ENCODE results near the gene HES7.

The HES7 gene

DNA sequence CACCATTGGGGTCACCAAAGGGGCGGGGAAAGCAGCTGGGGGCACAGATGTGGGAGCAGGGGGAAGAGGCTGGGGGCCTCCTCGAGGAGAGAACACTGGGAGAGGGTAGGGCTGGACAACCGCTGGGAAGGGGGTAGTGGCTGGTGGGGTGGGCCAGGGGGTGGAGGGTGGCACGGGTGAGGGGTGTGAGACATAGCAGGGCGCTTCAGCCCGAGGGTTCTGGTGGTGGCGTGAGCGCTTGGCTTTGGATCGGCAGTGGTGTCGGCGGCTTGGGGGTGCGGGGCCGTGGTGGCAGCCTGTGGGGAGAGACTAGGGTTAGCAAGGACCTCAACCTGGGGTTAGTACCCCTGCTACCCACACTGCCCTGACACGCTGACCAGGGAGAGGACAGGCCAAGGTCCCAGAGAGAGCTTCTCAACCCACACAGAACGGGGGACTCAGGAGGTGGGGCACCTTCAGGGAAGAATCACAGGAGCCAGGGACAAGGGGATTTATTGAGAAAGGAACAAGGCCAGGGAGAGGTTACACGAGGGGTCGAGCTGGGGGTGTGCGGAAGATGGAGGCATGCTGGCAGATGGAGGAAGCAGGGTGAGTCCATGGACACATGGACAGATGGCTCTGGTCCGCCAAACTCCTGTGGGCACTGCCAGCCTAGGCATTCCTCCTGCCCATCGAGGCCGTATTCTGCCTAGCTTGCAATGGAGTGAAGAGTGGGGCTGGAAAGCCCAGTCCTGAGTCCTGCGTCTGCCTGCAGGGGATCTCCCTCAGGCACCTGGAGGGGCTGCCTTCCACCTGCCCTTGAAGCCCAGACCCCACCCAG lies 19.9 kb upstream of the HES7 start:
- no peak for DNase-seq (ENCODE audit: low read depth in 2 of 3, low spot score in 1 of 3)

DNA sequence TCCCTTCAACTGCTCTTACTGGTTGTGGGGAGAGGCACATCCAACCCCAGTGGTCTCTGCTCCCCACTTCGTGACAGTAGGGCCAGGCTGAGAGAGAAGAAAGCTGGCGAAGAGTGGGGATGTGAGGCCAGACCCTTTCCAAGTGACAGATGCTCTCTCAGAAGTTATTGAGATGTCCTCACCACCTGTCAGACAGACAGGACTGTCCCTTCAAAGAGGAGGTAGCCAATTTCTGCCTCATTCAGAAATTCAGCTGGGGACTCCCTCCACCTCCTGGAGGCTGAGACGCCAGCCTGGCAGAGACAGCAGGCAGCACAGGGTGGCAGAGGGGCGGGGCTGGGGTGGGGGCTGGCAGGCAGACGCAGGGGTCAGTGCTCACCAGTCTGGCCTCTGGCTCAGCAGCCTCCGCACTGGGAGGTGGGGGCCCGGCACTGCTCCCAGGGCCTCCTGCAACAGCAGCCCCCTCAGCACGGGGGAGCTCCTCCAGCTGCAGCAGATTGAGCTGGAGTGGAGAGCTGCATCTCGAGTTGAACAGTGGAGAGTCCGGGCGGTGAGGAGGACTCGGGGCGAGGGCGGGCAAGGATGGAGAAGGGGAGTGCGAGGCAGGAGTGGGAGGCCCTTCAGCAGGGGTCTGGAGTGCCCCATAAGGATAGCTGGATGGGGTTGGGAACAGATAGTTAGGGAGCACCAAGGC lies 19.1 kb upstream of the HES7 start:
- DNase-seq (ENCODE audit: low read depth in 2 of 3, low spot score in 1 of 3) = no peak

DNA sequence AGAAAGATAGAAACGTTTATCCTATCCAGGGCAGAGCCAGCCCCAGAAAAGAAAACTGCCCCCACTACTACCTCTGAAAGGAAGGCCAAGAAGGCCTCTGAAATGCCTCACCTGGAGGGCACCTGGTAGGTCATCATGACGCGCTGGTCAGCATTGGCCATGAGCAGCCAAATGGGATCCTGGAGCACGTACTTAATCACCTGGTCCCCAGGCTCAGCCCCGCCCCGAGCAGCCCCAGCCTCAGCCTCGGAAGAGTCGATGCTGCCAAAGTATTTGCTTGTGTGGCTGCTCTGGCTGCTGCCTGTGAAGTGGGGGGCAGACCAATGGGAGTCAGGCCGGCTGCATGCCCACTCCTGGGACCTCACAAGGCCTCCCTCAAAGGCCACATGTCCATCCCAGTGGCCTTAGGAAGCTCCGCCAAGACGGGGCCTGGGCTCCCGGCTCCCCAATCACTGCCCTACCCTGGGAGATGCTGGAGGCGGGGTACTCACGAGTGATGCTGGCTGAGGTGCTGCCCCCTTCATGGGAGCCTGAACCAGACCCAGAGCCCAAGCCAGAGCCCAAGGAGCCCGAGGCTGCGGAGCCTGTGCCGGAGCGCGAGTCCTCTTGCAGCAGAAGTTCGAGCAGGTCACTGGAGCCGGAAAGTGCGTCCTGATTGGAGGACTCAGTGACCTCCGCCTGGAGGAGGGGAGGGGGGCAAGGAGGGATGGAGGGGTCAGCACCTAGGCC lies 18.4 kb upstream of the HES7 start:
- no peak for DNase-seq (ENCODE audit: low read depth in 2 of 3, low spot score in 1 of 3)

DNA sequence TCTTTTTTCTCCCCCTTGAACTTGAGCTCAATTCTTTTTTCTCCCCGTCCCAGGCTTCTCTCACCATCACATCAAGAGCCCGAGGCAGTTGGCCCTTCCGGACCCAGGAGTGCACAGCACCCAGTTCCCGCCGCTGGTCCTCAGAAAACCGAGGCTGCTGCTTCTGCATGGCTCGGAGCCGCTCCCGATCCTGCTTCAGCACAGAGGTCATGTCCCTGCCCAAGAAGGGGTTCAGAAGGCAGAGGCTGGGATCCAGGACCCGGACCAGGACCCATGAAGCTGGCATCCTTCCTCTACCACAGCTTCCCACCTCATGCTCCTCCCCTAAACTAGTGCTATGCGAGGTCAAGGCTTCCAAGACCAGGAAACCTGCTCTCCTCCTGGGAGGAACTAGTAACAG lies 17.8 kb upstream of the HES7 start:
- DNase-seq (ENCODE audit: low read depth in 2 of 3, low spot score in 1 of 3) = no peak

DNA sequence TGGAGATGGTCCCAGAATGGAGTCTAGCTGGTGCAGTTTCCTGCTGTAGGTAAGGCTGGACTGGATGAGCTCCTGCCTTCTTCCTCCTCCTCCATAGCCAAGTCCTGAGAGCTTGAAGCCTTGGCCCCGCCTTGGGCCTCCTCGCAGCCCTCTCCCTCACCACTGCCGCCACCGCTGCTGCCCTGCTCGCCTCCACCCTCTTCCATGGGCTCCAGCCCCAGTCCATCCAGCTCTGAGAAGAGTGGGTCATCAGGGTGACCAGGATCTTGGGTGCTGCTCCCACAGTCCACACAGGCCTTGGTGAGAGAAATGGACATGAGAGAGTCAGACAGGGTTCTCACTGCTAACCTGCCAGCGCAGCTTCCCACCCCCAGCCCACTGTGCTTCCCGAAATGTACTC lies 17.1 kb upstream of the HES7 start:
- DNase-seq (ENCODE audit: low read depth in 2 of 3, low spot score in 1 of 3) = no peak

DNA sequence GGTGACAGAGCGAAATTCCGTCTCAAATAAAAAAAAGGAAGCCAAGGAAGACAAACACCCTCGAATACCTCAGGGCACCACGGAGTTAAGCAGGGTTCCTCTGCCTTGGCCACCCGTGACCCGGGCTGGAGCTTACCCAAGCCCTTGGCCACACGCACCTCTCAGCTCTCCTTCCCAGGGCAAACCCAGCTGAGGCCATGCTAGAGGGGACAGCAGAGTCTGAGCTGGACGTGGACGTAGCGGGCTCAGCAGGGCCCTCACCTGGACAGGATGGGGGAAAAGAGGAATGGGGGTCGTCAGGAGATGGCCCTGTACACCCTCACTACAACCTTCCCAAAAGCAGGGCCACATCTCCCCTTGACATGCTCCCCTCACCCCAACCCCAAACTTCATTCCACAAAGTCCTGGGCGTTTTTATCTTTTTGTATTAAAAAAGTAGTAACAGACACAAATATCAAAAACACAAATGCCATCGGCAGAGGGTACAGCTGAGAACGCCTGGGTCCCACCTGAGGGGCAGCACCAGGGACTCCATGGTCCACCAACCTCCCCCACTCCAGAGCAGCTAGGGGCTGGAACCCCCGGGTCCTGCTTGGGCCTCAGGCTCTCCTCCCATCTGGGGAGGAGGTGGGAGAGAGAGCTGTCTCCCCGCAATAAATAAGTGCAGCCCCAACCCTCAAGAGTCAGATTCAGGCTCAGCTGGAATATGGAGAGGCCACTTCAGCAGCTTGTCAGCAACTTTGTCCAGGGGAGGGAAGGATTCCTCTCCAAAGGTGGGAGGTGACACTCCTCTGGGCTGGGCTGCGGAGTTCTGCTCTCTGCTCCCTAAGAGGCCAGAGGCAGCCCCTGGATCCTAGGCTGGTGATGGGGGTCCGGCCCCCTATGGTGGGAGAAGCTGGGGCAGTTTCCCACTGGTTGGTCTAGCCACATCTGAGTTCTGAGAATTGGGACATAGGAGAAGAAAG lies 16.4 kb upstream of the HES7 start:
- DNase-seq (ENCODE audit: low read depth in 2 of 3, low spot score in 1 of 3) = no peak

DNA sequence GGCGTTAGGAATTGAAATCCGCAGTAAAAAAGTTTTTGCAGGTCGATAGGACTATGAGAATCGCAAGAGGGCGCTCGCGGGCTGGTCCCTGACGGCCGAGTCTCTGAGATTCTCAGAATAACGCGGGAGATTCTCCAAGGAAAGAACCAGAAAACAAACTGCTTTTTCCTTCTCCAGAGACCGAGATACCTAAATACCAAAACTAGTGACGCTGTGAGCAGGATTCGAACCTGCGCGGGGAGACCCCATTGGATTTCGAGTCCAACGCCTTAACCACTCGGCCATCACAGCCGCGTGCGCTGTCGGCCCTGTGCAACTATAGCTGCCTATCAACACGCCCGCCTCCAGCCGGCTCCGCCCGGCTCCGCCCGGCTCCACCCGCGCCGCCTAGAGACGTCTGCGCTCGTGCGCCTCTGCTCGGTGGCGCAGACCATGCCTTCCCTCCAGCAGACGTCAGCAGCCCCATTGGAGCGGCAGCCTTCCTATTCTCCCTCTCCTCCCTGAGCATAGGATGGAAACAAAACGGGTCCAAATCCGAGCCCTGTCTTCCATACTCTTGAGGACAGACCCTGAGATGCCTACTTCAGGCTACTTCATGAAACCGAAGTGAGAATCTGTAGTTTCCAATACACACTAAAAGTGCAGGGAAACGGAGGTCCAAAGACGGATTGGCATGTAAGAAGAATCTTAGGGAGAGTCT lies 14.9 kb upstream of the HES7 start:
- DNase-seq (ENCODE audit: low read depth in 2 of 3, low spot score in 1 of 3) = peak; percentile 94 to 99 (median 99)

DNA sequence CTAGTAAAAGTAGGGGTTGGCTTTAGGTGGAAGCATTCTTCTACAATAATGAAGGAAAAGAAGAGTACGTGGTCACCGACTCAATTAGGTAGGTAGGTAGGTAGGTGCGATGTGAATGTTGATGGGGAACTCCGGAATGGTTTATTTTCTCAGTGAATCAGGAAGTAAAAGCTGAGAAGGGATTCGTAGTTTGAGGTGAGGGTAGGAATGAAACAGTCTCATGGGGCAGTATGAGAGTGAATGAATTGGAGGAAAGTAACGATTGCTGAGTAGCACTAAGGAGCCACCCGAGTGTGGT lies 14.4 kb upstream of the HES7 start:
- DNase-seq (ENCODE audit: low read depth in 2 of 3, low spot score in 1 of 3) = no peak

DNA sequence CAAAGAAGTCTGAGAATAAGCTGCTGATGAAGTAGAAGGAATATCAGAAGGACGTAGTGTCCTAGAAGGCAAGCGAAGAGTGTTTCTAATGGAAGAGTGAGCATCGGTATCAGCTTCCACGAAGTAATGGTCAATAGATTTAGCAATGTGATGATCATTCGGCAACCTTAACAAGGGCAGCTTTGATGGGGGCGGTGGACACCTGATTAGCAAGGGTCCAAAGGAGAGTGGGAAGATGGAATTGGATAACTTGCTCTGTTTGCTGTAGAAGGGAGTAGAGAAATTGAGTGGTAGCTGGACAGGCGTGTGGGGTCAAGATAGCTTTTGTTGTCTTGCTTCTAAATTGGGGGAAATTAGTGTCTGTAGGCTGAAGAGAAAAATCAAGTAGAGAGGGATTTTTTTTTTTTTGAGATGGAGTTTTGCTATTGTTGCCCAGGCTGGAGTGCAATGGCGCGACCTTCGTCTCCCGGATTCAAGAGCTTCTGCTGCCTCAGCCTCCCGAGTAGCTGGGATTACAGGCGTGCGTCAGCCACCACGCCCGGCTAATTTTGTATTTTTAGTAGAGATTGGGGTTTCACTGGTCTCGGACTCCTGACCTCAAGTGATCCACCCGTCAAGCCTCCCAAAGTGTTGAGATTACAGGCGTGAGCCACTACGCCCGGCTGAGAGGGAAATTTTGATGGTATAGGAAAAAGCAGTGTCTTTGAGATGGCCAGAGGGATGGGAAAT lies 13.9 kb upstream of the HES7 start:
- DNase-seq (ENCODE audit: low read depth in 2 of 3, low spot score in 1 of 3) = no peak

DNA sequence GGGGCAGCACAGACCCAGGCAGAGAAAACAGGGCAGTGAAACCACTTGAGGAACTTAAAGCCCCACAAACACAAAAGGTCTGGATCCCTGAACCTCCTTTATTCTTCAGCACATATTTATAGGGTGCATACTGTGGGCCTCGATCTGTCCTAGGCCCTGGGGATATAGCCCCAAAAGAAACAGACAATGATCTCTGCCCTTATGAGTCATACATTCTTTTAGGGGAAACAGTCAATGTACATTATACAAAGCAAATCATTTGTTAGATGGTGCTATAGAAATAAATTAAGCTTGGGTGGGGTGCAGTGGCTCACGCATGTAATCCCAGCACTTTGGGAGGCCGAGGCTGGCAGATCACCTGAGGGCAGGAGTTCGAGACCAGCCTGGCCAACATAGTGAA lies 10.0 kb upstream of the HES7 start:
- DNase-seq (ENCODE audit: low read depth in 2 of 3, low spot score in 1 of 3) = no peak

DNA sequence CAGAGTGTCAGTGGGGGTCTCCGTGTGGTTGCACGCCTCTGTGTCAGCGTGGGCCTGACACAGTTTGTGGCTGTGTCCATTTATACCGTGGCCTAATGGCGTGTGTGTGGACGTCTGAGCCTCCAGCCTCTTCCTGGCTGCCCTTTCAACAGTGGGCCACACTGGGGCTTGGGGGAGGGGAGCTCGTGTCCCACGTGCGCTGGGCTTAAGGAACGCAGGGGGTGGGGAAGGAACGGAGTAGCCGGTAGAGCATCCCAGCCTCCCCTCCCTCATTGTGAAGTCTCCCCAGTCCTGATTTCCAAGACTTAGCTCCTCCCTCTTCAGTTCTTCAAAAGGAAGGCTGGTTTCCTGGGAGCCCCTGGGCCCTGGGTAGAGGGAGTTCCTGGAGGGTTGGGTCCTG lies 9.5 kb upstream of the HES7 start:
- no peak for DNase-seq (ENCODE audit: low read depth in 2 of 3, low spot score in 1 of 3)

DNA sequence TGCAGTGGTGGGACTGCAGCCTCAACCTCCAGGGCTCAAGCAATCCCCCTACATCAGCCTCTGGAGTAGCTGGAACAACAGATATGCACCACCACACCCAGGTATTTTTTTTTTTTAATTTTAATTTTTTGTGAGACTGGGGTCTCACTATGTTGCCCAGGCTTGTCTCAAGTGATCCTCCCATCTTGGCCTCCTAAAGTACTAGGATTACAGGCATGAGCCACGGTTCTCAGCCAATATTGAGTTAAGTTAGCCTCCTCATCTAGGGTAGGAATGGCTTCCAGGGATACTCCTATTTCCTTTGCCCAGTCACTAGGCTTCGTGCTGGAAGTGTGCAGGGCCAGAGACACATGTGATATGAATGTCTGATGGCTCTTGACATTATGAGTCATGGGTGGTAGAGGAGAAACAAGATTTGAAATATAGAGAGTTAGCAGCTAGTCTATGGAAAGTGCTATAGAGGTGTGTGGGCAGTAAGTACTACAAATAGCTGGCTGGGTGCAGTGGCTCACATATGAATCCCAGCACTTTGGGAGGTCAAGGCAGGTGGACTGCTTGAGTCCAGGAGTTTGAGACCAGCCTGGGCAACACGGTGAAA lies 8.0 kb upstream of the HES7 start:
- no peak for DNase-seq (ENCODE audit: low read depth in 2 of 3, low spot score in 1 of 3)

DNA sequence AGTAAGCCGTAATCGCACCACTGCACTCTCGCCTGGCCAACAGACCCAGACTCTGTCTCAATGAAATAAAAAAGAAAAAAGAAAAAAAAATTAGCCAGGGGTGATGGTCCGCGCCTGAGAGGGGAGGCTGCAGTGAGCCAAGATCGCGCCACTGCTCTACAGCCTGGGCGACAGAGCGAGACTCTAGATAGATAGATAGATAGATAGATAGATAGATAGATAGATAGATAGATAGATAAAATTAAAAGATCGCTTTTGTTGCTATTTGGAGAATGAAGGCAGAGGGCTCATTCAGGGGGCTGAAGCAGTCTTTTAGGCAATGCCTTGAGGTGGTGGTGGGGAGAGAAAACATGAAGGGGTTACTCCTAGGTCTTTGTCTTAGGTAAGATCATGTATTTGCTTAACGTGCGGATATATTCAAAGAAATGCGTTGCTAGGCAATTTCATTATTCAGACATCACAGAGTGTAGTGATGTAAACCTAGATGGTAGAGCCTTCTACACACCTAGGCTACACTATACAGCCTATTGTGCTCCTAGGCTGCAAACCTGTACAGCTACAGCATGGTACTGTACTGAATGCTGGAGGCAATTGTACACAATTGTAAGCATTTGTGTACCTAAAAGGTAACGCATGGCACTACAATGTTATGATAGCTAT lies 4.3 kb upstream of the HES7 start:
- DNase-seq (ENCODE audit: low read depth in 2 of 3, low spot score in 1 of 3) = no peak

DNA sequence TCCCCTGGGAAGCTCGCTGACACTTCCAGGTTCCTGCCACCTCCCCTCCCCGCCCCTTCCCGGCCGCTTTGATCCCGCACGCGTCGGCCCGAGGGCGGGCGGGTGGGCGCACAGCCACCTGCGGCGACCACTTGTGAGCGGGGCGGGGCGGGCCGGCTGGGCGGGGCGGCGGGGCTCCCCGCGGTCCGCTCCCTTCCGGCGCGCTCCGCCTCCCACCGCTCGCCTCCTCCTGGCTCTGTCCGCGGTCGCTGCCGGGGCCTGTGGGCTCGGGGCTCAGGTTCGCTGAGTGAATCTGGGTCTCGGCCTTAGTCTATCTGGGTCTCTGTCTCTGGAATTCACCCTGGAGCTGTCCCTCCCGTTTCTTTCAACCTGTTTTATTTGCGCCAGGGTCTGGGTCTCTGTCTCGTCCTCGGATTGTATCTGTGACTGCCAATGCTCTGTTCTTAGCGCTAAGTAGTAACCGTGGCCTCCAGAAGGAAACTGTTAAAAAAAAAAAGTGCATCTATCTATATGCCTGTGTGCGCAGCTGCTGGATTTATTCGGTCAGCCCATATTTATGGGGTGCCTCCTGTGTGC lies 2.7 kb upstream of the HES7 start:
- DNase-seq (ENCODE audit: low read depth in 2 of 3, low spot score in 1 of 3) = no peak

DNA sequence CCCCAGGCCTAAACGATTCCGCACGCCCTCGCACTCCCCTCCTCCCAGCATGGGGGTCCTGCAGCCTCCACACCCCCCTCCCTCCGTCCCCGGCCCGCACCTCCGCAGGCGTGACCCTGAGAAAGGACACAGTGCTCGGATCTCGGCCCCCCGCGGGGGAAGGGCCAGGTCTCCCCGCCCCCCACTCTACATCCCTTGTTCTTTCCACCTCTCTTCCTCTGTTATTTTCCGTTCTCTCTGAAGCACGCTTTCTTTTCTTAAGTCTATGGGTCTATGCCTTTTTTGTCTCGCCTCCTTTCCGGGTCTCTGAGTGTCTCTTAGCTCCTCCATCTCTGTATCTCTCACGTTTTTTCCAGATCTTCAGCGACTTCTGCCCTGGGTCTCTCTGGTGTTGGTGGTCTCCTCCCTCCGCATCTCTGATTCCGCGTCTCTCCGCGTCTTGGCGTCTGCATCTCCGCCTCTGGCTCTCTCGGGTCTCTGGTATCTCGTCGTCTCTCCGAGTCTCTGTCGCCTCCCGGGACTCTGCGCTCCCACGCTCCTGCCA lies 2.1 kb upstream of the HES7 start:
- DNase-seq (ENCODE audit: low read depth in 2 of 3, low spot score in 1 of 3) = no peak

DNA sequence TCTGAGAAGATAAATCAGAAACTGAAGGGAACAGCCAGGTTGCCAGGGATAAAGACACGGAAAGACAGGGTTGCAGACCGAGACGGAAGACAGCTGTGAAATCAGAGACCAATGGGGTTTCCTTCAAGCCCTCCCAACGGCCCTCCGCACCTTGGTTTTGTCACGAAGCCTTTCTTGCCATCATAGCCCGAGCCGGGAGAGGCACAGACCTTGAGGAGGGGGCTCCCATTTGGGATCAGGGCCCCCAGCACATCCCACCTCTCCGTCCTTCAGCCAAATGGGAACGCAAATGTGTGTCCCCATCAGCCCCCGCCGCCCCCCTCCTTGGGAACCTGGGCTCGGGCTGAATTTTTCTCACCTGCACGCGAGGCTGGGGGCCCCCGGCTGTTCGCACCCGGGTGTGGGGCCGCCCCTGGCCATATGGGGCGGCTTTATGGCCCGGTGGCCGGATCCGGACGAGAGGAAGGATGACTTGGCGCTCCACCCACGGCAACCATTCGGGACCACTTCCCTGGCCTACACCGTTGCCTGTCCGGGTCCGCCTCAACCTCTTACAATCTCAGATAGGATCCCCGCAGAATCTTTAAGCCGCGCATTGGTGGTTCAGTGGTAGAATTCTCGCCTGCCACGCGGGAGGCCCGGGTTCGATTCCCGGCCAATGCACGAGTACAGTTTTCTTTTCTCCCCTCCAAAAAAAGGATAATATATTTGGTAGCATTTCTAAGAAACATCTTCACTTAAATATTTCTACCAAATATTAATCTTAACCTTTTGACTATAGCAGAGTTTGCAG lies 1.4 kb upstream of the HES7 start:
- peak; percentile 78 to 98 (median 87) for DNase-seq (ENCODE audit: low read depth in 2 of 3, low spot score in 1 of 3)

DNA sequence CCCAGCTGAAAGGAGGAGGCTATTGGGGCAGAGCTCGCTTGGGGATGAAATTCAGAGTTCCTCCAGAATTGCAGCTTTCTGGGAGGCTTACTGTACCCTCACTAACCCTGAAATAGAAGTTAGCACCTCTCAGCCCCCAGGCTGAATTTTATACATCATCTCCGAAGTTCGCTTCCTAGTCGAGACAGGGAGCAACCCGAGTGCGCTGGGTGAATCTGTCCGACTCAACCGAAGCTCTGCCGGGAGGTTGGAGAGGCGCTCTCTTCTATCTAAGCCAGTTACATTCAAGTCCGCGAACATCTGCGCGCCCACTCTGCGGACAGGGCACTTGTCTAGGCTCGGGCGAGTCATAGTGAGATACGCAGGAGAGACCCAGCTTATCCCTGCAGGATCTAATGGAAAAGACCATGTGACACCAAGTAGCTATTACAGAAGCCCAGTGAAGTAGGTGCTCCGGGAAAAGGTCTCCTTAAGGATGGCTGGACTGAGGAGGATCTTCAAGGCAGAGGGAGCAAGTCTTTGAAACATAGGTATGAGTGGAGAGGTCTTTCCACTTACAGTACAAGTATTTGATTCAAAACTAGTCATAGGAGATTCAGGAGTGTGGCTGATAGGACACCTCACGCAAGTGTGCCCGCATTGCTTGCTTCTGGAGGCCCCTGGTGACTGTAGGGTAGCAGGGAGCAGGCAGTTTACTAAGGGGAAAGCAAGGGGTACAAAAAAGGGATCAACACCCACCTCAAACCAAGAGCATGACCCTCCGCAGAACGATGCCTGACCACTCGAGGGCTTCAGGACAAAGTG lies 646 bp upstream of the HES7 start:
- DNase-seq (ENCODE audit: low read depth in 2 of 3, low spot score in 1 of 3) = no peak
